ENCODE data around the gene RPL36A.

RPL36A gene

GRCh38 chrX:101393530-101394305 lies 2.9 kb downstream of the RPL36A start:
- no peak for DNase-seq

GRCh38 chrX:101394372-101394771 lies 3.6 kb downstream of the RPL36A start:
- no peak for DNase-seq

GRCh38 chrX:101395789-101396188 lies 5.0 kb downstream of the RPL36A start:
- no peak for DNase-seq

DNA sequence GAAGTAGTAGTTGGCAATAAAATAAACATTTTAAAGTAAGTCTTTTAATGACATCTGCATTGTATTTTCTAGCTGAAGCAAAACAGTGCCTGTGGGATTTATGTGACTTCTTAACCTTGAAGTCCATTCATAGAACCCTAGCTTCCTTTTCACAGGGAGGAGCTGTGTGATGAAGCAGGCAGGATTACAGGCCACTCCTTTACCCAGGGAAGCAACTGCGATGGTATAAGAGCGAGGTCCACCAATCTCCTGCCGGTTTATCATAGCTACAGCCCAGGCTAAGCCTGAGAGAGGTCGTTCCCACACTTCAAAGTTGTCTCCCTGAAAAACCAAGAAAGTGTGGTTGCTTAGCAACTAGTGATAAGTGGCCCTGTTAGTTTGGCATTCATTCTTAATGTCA lies 7.0 kb downstream of the RPL36A start:
- no peak for DNase-seq

DNA sequence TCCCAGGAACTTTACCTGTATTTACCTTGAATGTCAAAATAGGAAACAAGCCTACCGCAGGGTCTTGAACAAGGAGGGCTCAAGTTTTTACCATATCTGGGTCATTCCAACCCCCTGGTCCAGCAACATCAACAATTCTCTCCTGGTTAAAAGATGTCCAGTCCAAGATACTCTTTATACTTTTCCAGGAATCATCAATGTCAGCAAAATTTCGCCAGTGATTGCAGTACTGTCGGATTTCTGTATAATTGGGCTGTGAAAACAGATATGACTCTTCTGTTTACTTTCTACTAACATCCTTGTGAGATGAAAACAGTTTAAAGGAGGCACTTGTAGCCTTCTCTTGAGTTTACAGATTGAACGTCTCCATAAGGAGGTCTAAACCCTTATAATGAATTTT lies 7.9 kb downstream of the RPL36A start:
- DNase-seq: no peak

DNA sequence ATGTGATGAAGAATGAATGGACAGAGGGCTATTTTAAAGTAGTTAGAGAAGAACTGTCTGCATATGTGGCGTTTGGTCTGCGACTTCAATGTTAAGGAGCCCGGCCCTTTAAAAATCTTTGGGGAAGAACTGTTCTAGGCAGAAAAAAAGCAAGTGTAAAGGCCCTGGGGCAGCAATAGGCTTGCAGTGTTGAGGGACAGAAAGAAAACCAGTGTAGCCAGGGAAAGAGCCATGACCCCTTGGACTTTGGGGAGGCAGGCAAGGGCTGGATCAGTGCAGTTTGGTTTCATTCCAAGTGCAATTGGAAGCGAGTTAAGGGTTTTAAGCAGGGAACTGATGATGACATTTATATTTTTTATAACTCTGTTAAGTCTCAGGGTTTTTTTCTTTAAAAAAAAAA lies 9.0 kb downstream of the RPL36A start:
- DNase-seq: no peak

- DNase-seq: no peak
These were observed 16.4 kb downstream of the RPL36A start for GRCh38 chrX:101407167-101407747.

GRCh38 chrX:101407748-101408531 lies 17.1 kb downstream of the RPL36A start, which contains the start of the genes GLA and HNRNPH2:
TSS of gene GLA (minus strand) at chrX:101407925. CDS start at chrX:101407903, 22 bp downstream.
TSS of gene HNRNPH2 (plus strand) at chrX:101408222. CDS start at chrX:101411989, 3,767 bp downstream.
- peak; percentile 90 for DNase-seq

DNA sequence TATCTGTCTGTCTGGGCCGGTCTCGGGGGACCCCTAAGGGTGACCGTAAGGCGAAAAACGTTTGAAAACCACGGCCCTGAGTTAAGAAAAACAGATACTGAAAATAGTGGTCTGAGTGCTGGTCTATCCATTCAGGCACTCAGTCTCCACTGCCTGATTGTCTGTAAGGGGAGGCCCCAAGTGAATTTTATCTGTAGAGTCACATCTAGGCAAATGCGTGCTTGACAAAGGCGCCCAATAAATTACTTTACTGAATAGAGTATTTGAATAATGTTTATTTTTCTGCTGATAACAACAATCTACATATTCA lies 17.7 kb downstream of the RPL36A start:
- DNase-seq: no peak

DNA sequence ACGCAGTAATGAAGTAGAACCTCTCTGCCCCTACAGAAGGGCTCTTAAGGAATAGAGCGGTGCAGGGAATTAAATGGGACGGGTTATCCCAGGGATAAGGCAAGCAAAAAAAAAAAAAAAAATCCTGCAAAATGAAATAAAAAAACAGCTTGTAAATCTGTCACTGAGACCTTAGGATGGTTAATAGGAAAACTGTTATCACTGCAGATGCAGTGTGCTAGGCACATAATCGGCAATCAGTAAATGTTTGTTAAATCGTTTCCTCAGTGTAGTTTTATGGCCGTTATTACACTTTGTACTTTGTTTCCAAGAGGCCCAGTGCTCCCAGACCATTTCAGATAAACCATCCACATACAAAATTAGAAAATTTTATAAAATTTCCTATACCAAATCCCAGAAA lies 18.2 kb downstream of the RPL36A start:
- DNase-seq: no peak

DNA sequence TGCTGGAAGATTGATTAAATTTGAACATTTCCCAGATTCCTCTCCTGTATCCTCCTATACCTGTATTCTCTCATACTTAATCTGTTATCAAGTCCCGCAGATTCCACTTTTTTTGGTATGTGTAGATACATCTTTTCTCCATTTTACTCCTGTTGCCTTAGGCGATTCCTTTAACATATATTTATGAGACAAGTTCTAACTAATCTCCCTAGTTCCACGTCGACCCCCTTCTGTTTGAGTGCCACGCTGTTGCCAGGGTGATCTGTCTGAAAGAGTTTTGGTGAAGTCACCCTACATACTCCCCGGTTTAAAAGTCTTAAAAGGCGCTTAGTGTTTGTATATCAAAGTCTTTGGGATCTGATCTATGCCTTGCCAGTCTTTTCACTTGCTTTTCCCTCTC lies 19.6 kb downstream of the RPL36A start:
- no peak for DNase-seq

- DNase-seq: no peak
These were observed 21.2 kb downstream of the RPL36A start for GRCh38 chrX:101411984-101412383.

DNA sequence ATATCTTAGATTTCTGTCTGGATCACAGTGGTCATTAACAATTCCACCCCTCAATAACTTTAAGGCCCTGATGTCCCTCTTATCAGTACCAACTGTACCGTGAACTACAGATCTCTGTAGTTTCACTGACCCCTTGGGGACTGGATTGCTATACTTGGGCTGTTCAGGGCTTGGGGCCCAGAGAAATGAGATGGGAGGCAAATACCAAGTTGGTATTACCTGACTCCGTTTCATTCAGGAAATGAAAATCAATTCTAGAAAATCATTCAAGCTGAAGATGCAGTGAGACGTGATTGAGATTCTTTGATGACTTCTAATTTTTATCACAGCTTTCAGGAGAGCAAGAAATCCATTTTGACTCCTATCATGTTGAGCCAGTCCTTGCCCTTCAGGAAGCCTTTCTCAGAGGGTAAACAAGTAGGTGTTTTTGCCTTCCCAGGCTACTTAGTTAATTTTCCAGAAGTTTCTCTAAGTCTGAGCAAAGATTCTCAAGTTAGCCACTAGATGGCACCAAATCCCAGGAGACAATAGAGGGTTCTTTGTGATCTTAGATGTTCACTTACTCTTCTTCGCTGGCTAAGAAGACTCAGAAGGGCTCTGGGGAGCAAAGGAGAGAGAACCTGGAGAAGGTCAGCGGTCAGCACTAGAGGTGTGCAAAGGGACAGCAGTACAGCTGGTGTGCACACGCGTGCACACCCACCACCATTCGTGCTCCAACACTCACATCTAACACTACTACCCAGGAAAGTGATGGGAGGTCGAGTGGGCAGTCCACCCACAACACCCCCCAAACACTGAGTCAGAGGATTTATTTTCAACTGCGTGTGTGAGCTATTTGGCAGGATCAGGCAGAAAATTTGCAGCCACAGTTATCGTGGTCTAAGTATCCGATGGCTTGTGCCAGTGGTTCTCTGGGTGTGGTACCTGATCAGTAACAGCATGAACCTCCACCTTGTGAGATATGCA lies 24.7 kb downstream of the RPL36A start:
- no peak for DNase-seq

DNA sequence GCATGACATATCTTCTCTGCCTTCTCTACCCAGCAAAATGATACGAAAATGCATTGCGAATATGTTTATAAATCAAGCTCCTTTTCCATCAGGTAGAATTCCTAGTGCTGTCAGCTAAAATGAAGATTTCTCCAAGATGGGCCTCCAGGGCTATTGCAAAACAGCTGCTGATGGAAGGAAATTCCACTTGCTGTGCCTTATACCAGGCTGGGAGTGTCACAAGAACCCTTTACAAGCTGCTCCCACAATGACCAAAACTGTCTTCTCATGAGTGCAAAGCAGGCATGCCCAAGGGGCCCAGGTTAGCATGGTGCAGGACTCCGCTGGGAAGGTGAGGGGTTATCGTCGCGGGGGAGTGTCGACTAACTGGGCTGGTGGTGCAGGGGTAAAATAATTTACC lies 25.9 kb downstream of the RPL36A start:
- no peak for DNase-seq

DNA sequence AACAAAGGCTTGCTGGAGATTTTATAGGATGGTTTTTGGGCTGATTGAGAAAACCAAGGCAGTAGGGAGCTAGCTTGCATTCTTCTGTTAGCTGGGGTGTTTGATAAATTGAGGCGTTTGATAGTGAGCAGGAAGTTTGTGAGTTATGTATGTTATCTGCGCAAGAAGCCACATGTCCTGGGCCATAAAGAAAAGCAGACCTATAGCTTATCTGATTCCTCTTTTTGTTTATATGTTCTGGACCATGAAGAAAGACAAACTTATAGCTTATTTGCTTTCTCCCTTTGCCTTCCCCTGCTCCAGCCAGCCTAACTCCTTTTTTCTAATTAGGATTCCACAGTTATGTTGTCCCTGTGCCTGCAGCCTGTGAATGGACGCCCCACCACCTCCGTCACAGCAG lies 26.4 kb downstream of the RPL36A start:
- DNase-seq: no peak

DNA sequence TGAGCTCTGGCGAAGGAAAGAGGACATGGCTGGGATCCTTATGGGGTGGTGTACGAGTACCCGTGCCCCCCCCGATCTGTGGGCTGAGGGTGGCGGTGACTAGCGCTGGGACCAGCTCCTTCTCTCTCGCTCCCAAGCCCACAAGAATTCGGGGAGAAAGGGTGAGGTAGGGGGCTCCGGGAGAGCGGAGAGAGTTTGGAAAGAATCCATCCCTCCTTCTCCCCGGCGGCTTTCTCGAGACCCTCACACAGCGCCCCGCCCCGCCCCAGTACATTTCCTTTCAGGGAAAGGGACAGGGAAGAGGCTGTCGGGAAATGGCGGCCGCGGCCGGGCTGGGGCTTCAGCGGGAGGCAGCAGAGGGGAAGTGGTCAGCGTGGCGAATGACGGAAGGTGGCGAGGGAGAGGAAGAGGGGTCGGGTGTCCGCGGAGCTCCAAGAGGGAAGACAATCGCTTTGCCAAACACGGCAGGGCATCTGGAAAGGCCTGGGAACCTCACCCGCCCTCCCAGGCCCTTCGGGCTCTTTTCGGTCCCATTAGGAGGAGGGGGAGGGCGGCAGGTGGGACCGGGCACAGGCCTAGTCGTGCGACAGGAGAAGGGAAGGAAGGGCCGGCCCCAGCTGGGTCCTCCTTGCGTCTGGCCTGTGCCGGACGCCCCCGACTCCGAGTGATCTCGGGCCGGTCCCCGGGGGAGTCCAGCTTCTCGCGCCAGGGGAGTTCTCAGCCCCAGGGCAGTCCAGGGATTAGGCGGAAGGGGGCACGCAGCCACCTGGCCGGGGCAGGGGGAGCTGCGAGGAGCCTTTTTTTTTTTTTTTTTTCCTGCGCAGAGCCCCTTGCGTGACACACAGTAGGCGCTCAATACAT lies 27.4 kb downstream of the RPL36A start:
- no peak for DNase-seq

DNA sequence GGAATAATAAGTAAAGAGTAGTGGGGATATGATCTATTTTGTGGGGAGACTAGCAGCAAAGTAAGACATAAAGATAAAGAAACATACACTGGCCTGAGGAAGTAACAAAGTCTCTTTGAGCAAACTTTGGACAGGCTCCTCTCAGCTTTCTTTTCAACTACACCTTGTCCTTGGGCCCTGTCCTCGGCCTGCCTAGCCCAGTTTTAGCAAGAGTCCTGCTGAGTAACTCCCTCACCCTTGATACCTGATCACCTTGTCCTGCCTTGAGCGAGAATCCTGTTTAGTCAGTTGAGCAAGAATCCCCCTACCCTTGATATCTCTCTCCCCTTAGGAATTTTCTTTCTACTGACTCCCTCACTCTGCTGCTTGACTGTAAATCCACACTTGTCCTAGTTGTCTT lies 28.7 kb downstream of the RPL36A start:
- DNase-seq: no peak

DNA sequence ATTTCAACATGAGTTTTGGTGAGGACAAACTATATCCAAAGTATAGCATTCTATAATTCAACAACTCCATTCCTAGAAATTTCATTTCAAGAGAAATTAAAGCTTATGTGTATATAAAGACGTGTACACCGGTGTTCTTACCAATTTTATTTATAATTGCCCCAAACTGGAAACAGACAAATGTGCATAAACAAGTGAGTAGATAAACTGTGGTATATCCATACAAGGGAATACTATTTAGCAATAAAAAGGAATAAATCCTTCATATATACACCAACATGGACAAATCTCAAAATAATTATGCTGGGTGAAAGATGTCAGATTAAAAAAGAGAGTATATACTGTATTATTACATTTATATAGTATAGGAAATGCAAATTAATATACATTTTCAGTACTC lies 37.1 kb downstream of the RPL36A start:
- DNase-seq: no peak

DNA sequence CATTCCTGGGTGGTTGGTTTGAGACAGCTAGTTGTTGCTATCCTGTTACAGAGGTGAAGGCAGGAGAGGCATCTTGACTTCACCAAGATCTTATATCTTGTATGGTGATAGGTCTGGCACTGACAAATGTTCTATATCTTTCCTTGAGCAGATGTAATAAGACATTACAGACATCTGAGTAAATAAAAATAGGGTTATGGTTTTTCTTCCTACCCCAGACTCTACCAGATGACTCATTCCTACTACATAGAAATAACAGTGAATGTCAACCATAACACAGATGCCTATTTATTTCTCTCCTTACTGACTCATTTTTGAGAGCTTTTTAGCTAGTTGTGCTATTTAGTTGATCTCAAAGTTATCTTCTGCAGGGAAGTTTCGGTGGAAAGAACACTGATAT lies 39.1 kb downstream of the RPL36A start:
- no peak for DNase-seq

GRCh38 chrX:101430457-101431078 lies 39.8 kb downstream of the RPL36A start:
- DNase-seq: no peak

- no peak for DNase-seq
These were observed 51.3 kb downstream of the RPL36A start for GRCh38 chrX:101442085-101442484.

Measured in stimulated activated naive CD4-positive, alpha-beta T cell treated with Interleukin-2 at 50 U/mL for 16 hours (primary cell).